Osteoblast (primary cell): ENCODE results near the gene STRIP2. TPM values are rescaled to one million over a fixed set of nuclear protein-coding genes. Genes with fewer than 3 reads are reported as not detected.

Experiments
- DNase-seq: peaks from one replicate; pipeline ENCODE4 v3.0.0; 2011; ENCODE audit warnings: low spot score, mixed read lengths; ENCODE audit not compliant: insufficient read length; ENCODE audit errors: missing footprints
- H2AFZ ChIP-seq: 2 replicates; pipeline ENCODE4 v1.6.0; 2011; ENCODE audit warnings: mild to moderate bottlenecking, low read length
- H3K27ac ChIP-seq: 2 replicates; pipeline ENCODE4 v1.5.1; 2011; ENCODE audit warnings: mild to moderate bottlenecking, low read depth, low read length, moderate library complexity
- H3K27me3 ChIP-seq: 2 replicates; pipeline ENCODE4 v1.6.0; 2012; ENCODE audit warnings: mild to moderate bottlenecking, control low read depth, inconsistent platforms, low read length, moderate library complexity; ENCODE audit not compliant: insufficient read depth
- H3K36me3 ChIP-seq: 2 replicates; pipeline ENCODE4 v1.5.1; 2011; ENCODE audit warnings: mild to moderate bottlenecking, low read length, control low read depth, moderate library complexity; ENCODE audit not compliant: insufficient read depth
- H3K4me1 ChIP-seq: 2 replicates; pipeline ENCODE4 v1.5.1; 2011; ENCODE audit warnings: mild to moderate bottlenecking, low read length, control low read depth, moderate library complexity; ENCODE audit not compliant: insufficient read depth
- H3K4me2 ChIP-seq: 2 replicates; pipeline ENCODE4 v1.6.0; 2011; ENCODE audit warnings: mild to moderate bottlenecking, low read length; ENCODE audit not compliant: insufficient read depth
- H3K4me3 ChIP-seq: fragments of 200-600 bp; sonication (generic); 3 replicates; pipeline ENCODE4 v1.5.1; 2012; ENCODE audit warnings: mild to moderate bottlenecking, low read length, inconsistent platforms; ENCODE audit not compliant: insufficient read depth
- H3K79me2 ChIP-seq: 2 replicates; pipeline ENCODE4 v1.6.0; 2012; ENCODE audit warnings: mild to moderate bottlenecking, low read length, control low read depth, inconsistent platforms; ENCODE audit not compliant: insufficient read depth
- H3K9me3 ChIP-seq: 2 replicates; pipeline ENCODE4 v1.5.1; 2011; ENCODE audit warnings: low read depth, low read length, control low read depth
- H4K20me1 ChIP-seq: 2 replicates; pipeline ENCODE4 v1.6.0; 2012; ENCODE audit warnings: mild to moderate bottlenecking, low read length, control low read depth; ENCODE audit not compliant: insufficient read depth
- total RNA-seq: library from RNA; depleted of rRNA; stranded (reverse); fragments of >200 nt; gene quantifications from 2 replicates; pipeline ENCODE4 v1.2.3, GENCODE V29; 2012
- TF ChIP-seq, protein P1 (sequence below): IDR thresholded peaks from 2 replicates; pipeline ENCODE4 v1.5.1; 2011; ENCODE audit warnings: mild to moderate bottlenecking, low read depth, low read length, moderate library complexity; ENCODE audit errors: extremely low read depth

The STRIP2 gene
- total RNA-seq, 1 donor = 8.3 TPM

DNA sequence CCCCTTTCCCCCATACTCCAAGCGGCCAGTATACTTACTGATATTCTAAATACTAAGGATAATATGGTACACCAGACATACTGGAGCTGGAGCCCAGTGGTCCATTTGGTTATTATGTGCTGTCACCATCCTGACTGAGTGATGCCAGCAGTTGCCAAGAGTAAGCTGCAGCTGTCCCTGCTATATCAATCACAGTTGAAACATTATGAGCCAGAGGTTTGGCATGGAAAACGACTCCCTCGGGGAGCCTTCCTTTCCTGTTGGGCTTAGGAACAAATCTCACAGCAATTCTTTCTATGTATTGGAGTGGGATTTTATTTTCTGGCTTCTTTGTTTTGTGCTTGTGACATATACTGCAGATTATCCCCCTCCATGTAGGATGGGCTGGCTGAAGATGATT, 32.6 kb downstream of the STRIP2 start:
- H3K9me3 ChIP-seq = no peaks in the 10 kb centered on the region
- H3K27ac ChIP-seq = no peak overlapping the region

GRCh38 chr7:129468087-129468486, 33.9 kb downstream of the STRIP2 start:
- Histone ChIP-seq H3K36me3 (peaks cover 7% of the 10 kb centered on the region), H3K27me3 (no peaks in the 10 kb centered on the region), H3K27ac (peak overlapping the region; percentile 23), H2AFZ (no peak overlapping the region), H3K9me3 (no peaks in the 10 kb centered on the region), H3K4me1 (peaks cover 28% of the 10 kb centered on the region), H3K4me3 (no peak overlapping the region), H4K20me1 (no peaks in the 10 kb centered on the region), H3K79me2 (no peaks in the 10 kb centered on the region), H3K4me2 (no peak overlapping the region)
- TF ChIP-seq, protein P1, sequence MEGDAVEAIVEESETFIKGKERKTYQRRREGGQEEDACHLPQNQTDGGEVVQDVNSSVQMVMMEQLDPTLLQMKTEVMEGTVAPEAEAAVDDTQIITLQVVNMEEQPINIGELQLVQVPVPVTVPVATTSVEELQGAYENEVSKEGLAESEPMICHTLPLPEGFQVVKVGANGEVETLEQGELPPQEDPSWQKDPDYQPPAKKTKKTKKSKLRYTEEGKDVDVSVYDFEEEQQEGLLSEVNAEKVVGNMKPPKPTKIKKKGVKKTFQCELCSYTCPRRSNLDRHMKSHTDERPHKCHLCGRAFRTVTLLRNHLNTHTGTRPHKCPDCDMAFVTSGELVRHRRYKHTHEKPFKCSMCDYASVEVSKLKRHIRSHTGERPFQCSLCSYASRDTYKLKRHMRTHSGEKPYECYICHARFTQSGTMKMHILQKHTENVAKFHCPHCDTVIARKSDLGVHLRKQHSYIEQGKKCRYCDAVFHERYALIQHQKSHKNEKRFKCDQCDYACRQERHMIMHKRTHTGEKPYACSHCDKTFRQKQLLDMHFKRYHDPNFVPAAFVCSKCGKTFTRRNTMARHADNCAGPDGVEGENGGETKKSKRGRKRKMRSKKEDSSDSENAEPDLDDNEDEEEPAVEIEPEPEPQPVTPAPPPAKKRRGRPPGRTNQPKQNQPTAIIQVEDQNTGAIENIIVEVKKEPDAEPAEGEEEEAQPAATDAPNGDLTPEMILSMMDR = no peak
- DNase-seq = no peak

More for the DNA sequence above, 32.6 kb downstream of the STRIP2 start:
- Histone ChIP-seq H3K4me3 (no peak overlapping the region), H3K27me3 (no peaks in the 10 kb centered on the region), H3K36me3 (peaks cover 11% of the 10 kb centered on the region), H3K4me1 (peaks cover 24% of the 10 kb centered on the region), H2AFZ (no peak overlapping the region), H3K4me2 (no peak overlapping the region), H4K20me1 (no peaks in the 10 kb centered on the region), H3K79me2 (no peaks in the 10 kb centered on the region)
- DNase-seq = no peak
- TF ChIP-seq, protein P1 = no peak

- TF ChIP-seq, protein P1 = no peak
- H3K27me3 ChIP-seq = no peaks in the 10 kb centered on the region
- no peaks in the 10 kb centered on the region for H4K20me1 ChIP-seq
- no peaks in the 10 kb centered on the region for H3K9me3 ChIP-seq
- peaks cover 6% of the 10 kb centered on the region for H3K36me3 ChIP-seq
- DNase-seq = no peak
- no peaks in the 10 kb centered on the region for H3K79me2 ChIP-seq
- H3K27ac ChIP-seq = no peak overlapping the region
- H2AFZ ChIP-seq = no peak overlapping the region
- peaks cover 28% of the 10 kb centered on the region for H3K4me1 ChIP-seq
- no peak overlapping the region for H3K4me2 ChIP-seq
- H3K4me3 ChIP-seq = no peak overlapping the region
Measured at GRCh38 chr7:129468547-129468946, 34.3 kb downstream of the STRIP2 start.

- Histone ChIP-seq H3K36me3 (no peaks in the 10 kb centered on the region), H4K20me1 (no peaks in the 10 kb centered on the region), H3K4me2 (no peak overlapping the region), H3K79me2 (no peaks in the 10 kb centered on the region), H3K27ac (no peak overlapping the region), H3K4me1 (peaks cover 28% of the 10 kb centered on the region), H3K27me3 (no peaks in the 10 kb centered on the region), H2AFZ (no peak overlapping the region), H3K9me3 (no peaks in the 10 kb centered on the region), H3K4me3 (no peak overlapping the region)
- TF ChIP-seq, protein P1 = no peak
- DNase-seq = no peak
Measured at GRCh38 chr7:129469930-129470329, 35.7 kb downstream of the STRIP2 start.
